PC-9 (cell line): ENCODE data around the gene IL4I1. TPM values are rescaled to one million over a fixed set of nuclear protein-coding genes. Genes with fewer than 3 reads are reported as not detected.

ENCODE experiments used
- BruUV-seq: library from RNA; stranded (reverse); fragments of 400-500 nt; replicated peaks from 2 replicates; lab custom pipeline; 2021; lab: Mats Ljungman, UMichigan
- CTCF ChIA-PET: fragments of 300-600 bp; sonication (Branson Sonifier 250); formaldehyde crosslinking; loops from one replicate; lab custom pipeline; 2022; ENCODE audit warnings: antibody characterized with exemption; lab: Charles Lee
- POLR2A ChIA-PET: fragments of 300-600 bp; sonication (Branson Sonifier 250); formaldehyde crosslinking; loops from one replicate; lab custom pipeline; 2022; ENCODE audit warnings: antibody characterized with exemption; ENCODE audit not compliant: unreplicated experiment; lab: Charles Lee
- DNase-seq, 2 experiments: peaks; one replicate each; pipeline versions ENCODE4 v3.0.0 to v3.0.0-alpha.2; 2015 to 2022; ENCODE audit warnings: mixed read lengths in 1 of 2
- H2AFZ ChIP-seq: fragments of 200-600 bp; sonication (generic); 2 replicates; pipeline ENCODE4 v1.8.1; 2017; ENCODE audit warnings: antibody characterized with exemption
- H3F3A ChIP-seq: fragments of 200-600 bp; sonication (generic); 2 replicates; pipeline ENCODE4 v1.8.1; 2017; ENCODE audit warnings: antibody characterized with exemption, mild to moderate bottlenecking, low read depth; ENCODE audit not compliant: insufficient read depth
- H3K27ac ChIP-seq: fragments of 200-600 bp; sonication (generic); 2 replicates; pipeline ENCODE4 v1.6.1; 2016; ENCODE audit warnings: mixed run types
- H3K27me3 ChIP-seq: fragments of 200-600 bp; sonication (generic); 2 replicates; pipeline ENCODE4 v1.6.1; 2016; ENCODE audit warnings: low read depth, mixed run types; ENCODE audit not compliant: insufficient read depth
- H3K36me3 ChIP-seq: fragments of 200-600 bp; sonication (generic); 2 replicates; pipeline ENCODE4 v1.6.1; 2016; ENCODE audit warnings: low read depth, mixed run types
- H3K4me1 ChIP-seq: fragments of 200-600 bp; sonication (generic); replicated peaks from 2 replicates; pipeline ENCODE4 v1.6.1; 2016; ENCODE audit warnings: mixed run types; ENCODE audit not compliant: insufficient read depth
- H3K4me2 ChIP-seq: fragments of 200-600 bp; sonication (generic); 2 replicates; pipeline ENCODE4 v1.6.1; 2017; ENCODE audit warnings: mixed run types
- H3K4me3 ChIP-seq: fragments of 200-600 bp; sonication (generic); 2 replicates; pipeline ENCODE4 v1.6.1; 2016; ENCODE audit warnings: mixed run types
- H3K79me2 ChIP-seq: fragments of 200-600 bp; sonication (generic); 2 replicates; pipeline ENCODE4 v1.6.1; 2017; ENCODE audit warnings: low read depth, mixed run types
- H3K9me2 ChIP-seq: fragments of 200-600 bp; sonication (generic); 2 replicates; pipeline ENCODE4 v1.8.1; 2017; ENCODE audit warnings: mild to moderate bottlenecking; ENCODE audit not compliant: insufficient read depth
- H3K9me3 ChIP-seq: fragments of 200-600 bp; sonication (generic); 2 replicates; pipeline ENCODE4 v1.8.1; 2016; ENCODE audit warnings: low read depth; ENCODE audit not compliant: insufficient read depth
- H4K20me1 ChIP-seq: fragments of 200-600 bp; sonication (generic); 2 replicates; pipeline ENCODE4 v1.8.1; 2017; ENCODE audit not compliant: insufficient read depth
- CTCF ChIP-seq: fragments of 200-600 bp; sonication (generic); conservative IDR thresholded peaks from 2 replicates; pipeline ENCODE4 v1.6.1; 2017; ENCODE audit warnings: mixed run types, antibody characterized with exemption, mild to moderate bottlenecking, moderate library complexity
- EZH2 ChIP-seq: fragments of 200-600 bp; sonication (generic); IDR thresholded peaks from 2 replicates; pipeline ENCODE4 v1.8.0; 2017; ENCODE audit warnings: antibody characterized with exemption, low read depth
- intact Hi-C: fragments of 100-400 bp; cut with micrococcal nuclease; formaldehyde crosslinking; loops from one replicate; pipeline ENCODE4 v1.10.0; 2022; ENCODE audit not compliant: unreplicated experiment
- total RNA-seq: library from RNA; stranded (reverse); gene quantifications from 2 replicates; pipeline ENCODE4 v1.2.3, GENCODE V29; 2021

Gene IL4I1
- total RNA-seq, 1 experiment from 2014 or later, result not detected

- Histone ChIP-seq H3K9me2 (no peaks in the 10 kb centered on the region), H3K4me2 (peak within 1 kb of the TSS; percentile 93), H3K27me3 (no peaks in the 10 kb centered on the region), H2AFZ (peak within 1 kb of the TSS; percentile 81), H3K36me3 (peaks cover 13% of the 10 kb centered on the region), H3F3A (peaks cover 66% of the 10 kb centered on the region), H3K27ac (peak within 1 kb of the TSS; percentile 75), H3K4me1 (peaks cover 36% of the 10 kb centered on the region), H4K20me1 (peaks cover 40% of the 10 kb centered on the region), H3K4me3 (peak within 1 kb of the TSS; percentile 92), H3K9me3 (no peaks in the 10 kb centered on the region), H3K79me2 (peaks cover 44% of the 10 kb centered on the region)
- DNase-seq, result peak; percentile 84 to 93
- ChIA-PET POLR2A (interaction anchor here (0.5 to 1.0 kb wide), 3 partner anchors 18 to 135 kb away, joined by 3 read pairs; partner anchors contain the start of gene AP2A1), CTCF (interaction anchor here (0.6 kb wide), 1 partner anchor 189 kb away, joined by 10 read pairs; no protein-coding TSS in a partner anchor)
- intact Hi-C loops, result loop anchor here (5.0 kb wide), 1 partner anchor 50 kb away; the partner anchor contains the start of gene MED25
- no TSS peak for BruUV-seq
- TF ChIP-seq EZH2, result no peak
- no peak for TF ChIP-seq CTCF
Observed at GRCh38 chr19:49866933-49867782, 29.5 kb downstream of the IL4I1 start, which contains the start of gene PNKP. TSS of gene PNKP (minus strand) at chr19:49867576. CDS start at chr19:49867204, 372 bp downstream.

- peaks cover 14% of the 10 kb centered on the region for H3K36me3 ChIP-seq
- peak overlapping the region; percentile 93 for H3K4me2 ChIP-seq
- H3K4me3 ChIP-seq, result no peak overlapping the region; the same call in 1 of the 2 replicates
Observed at GRCh38 chr19:49864890-49865289, 31.8 kb downstream of the IL4I1 start.

More at GRCh38 chr19:49864890-49865289, 31.8 kb downstream of the IL4I1 start:
- Histone ChIP-seq H3K79me2 (peaks cover 41% of the 10 kb centered on the region), H3K27ac (no peak overlapping the region), H4K20me1 (peaks cover 49% of the 10 kb centered on the region), H3K9me2 (no peaks in the 10 kb centered on the region), H3F3A (peaks cover 64% of the 10 kb centered on the region), H3K27me3 (no peaks in the 10 kb centered on the region), H2AFZ (no peak overlapping the region), H3K4me1 (peaks cover 27% of the 10 kb centered on the region), H3K9me3 (no peaks in the 10 kb centered on the region)
- CTCF ChIA-PET, result no interaction called here
- TF ChIP-seq EZH2, result no peak
- TF ChIP-seq CTCF, result no peak
- intact Hi-C loops, result loop anchor here (5.0 kb wide), 1 partner anchor 48 kb away; the partner anchor contains the start of gene MED25
- BruUV-seq, result no TSS peak
- no peak for DNase-seq
- POLR2A ChIA-PET, result interaction anchor here (0.6 kb wide), 1 partner anchor 337 kb away, joined by 5 read pairs; the partner anchor contains the start of gene RCN3
